ENCODE results near the gene NUP214. TPM values are rescaled to one million over a fixed set of nuclear protein-coding genes. Genes with fewer than 3 reads are reported as not detected.

The NUP214 gene
- total RNA-seq, 1 donor, result 16.4 TPM

DNA sequence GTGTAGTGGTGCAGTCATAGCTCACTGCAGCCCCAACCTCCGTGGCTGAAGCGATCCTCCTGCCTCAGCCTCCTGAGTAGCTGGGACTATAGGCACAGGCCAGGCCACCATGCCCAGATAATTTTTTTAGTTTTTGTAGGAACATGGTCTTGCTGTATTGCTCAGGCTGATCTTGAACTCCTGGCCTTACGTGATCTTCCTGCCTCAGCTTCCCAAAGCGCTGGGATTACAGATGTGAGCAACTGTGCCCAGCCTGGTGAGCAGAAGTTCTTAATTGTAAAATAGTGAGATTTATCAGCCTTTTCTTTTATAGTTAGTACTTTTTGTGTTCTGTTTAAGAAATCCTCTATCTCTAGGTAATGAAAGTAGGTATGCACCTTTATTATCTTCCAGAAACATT is 42.5 kb downstream of the NUP214 start:
- DNase-seq (ENCODE audit: low read depth), result no peak
- TF ChIP-seq, protein P1, sequence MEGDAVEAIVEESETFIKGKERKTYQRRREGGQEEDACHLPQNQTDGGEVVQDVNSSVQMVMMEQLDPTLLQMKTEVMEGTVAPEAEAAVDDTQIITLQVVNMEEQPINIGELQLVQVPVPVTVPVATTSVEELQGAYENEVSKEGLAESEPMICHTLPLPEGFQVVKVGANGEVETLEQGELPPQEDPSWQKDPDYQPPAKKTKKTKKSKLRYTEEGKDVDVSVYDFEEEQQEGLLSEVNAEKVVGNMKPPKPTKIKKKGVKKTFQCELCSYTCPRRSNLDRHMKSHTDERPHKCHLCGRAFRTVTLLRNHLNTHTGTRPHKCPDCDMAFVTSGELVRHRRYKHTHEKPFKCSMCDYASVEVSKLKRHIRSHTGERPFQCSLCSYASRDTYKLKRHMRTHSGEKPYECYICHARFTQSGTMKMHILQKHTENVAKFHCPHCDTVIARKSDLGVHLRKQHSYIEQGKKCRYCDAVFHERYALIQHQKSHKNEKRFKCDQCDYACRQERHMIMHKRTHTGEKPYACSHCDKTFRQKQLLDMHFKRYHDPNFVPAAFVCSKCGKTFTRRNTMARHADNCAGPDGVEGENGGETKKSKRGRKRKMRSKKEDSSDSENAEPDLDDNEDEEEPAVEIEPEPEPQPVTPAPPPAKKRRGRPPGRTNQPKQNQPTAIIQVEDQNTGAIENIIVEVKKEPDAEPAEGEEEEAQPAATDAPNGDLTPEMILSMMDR (IDR thresholded peaks at IDR 0.05; ENCODE audit: insufficient read depth, low read depth, low read length), result no peak
- no peak overlapping the region for H3K4me3 ChIP-seq (ENCODE audit: low read depth, low read length)

DNA sequence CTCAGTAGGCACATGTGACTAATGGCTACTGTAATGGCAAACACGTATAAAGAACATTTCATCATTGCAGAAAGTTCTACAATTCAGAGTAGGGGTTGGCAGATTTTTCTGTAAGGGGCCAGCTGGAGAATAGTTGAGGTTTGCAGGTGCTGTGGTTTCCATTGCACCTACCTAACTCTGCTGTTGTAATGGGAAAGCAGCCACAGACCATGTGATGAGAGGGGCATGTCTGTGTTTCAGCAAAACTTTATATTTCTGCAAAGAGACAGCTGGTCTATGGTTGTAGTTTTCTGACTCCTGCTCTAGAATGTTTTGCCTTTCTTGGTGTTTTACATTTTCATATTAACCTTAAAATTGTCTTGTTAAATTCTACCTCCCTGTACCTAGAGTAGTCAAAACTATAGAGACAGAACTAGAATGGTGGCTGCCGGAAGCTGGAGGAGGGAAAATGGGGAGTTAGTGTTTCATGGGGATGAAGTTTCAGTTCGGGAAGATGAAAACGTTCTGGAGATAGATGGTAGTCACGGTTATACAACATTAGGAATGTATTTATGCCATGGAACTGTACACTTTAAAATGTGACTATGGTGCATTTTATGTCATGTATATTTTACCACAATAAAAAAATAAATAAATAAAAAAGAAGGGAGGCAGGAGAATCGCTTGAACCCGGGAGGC is 44.3 kb downstream of the NUP214 start:
- TF ChIP-seq, protein P1 (IDR thresholded peaks at IDR 0.05; ENCODE audit: insufficient read depth, low read depth, low read length), result no peak
- H3K4me3 ChIP-seq (ENCODE audit: low read depth, low read length), result no peak overlapping the region
- no peak for DNase-seq (ENCODE audit: low read depth)

DNA sequence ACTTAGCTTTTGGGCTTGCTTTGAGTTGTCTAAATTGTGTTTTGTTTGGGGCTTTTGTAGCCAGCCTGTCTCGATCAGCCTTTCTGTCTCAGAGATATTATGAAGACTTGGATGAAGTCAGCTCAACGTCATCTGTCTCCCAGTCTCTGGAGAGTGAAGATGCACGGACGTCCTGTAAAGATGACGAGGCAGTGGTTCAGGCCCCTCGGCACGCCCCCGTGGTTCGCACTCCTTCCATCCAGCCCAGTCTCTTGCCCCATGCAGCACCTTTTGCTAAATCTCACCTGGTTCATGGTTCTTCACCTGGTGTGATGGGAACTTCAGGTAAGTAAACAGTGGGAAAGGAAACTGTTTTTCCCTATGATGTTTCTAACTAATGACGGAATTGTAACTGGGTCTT is 48.6 kb downstream of the NUP214 start:
- TF ChIP-seq, protein P1 (IDR thresholded peaks at IDR 0.05; ENCODE audit: insufficient read depth, low read depth, low read length), result no peak
- H3K4me3 ChIP-seq (ENCODE audit: low read depth, low read length), result no peak overlapping the region
- DNase-seq (ENCODE audit: low read depth), result no peak

DNA sequence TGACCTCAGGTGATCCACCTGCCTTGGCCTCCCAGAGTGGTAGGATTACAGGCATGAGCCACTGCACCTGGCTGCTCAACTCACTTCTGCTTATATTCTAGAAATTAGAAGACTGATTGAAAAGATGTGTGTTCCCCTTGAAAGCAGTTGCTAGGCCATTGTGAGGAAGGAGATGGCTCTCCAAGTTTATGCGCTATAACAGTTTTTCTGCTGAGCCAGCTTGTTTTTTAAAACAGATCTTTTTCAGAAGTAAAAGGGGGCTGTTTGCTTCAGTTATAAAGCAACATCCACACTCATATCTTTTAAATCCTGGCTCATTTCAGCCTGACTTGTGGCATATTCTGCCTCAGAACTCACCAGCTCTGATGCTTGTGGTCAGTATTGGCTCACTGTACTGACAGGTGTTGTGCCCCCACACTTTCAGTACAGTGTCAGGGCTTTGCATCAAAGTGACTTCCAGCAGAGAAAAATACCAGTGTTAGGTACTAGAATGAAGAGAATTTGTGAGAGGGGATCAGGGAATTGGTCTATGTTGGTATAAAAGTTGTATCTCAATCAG is 49.4 kb downstream of the NUP214 start:
- TF ChIP-seq, protein P1 (IDR thresholded peaks at IDR 0.05; ENCODE audit: insufficient read depth, low read depth, low read length), result no peak
- no peak overlapping the region for H3K4me3 ChIP-seq (ENCODE audit: low read depth, low read length)
- DNase-seq (ENCODE audit: low read depth), result no peak

DNA sequence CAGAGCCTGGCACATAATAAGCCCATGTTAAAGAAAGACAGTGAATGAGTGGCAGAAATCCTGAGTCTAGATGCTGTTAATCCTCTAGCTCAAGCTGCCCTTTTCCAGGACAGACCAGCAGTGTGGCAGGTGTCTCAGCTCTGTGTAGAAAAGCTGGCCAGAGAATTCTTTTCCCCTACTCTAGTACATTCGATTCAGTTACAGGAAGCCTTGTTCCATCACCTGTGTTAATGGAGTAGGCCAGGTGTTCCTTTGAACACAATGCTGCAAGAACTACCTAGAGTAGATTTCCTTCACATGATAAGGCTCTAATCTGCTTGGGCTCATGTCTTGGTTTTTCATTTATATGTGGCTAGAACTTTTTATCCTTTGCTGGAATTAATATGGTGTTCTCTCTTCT is 52.5 kb downstream of the NUP214 start:
- TF ChIP-seq, protein P1 (IDR thresholded peaks at IDR 0.05; ENCODE audit: insufficient read depth, low read depth, low read length), result no peak
- DNase-seq (ENCODE audit: low read depth), result no peak
- no peak overlapping the region for H3K4me3 ChIP-seq (ENCODE audit: low read depth, low read length)

DNA sequence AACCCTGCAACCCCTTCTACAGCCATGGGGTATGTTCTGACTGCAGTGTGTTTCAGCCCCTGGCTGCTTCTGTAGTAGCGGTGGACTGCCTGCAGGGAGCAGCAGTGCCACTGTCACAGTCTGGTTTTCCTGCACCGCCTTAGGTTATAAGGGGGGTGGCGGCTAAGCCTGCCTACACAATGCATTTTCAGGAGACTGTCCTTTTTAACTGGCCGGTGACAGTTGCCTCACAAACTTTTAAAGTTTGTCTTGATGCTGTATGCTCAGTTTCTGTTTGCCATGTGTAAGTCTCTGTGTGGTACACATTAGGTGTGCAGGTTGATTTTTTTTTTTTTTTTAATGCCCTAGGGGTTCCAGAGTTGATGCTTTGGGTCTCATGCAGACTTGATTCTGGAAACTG is 53.0 kb downstream of the NUP214 start:
- H3K4me3 ChIP-seq (ENCODE audit: low read depth, low read length), result no peak overlapping the region
- TF ChIP-seq, protein P1 (IDR thresholded peaks at IDR 0.05; ENCODE audit: insufficient read depth, low read depth, low read length), result peak; percentile 99
- DNase-seq (ENCODE audit: low read depth), result peak; percentile 75

DNA sequence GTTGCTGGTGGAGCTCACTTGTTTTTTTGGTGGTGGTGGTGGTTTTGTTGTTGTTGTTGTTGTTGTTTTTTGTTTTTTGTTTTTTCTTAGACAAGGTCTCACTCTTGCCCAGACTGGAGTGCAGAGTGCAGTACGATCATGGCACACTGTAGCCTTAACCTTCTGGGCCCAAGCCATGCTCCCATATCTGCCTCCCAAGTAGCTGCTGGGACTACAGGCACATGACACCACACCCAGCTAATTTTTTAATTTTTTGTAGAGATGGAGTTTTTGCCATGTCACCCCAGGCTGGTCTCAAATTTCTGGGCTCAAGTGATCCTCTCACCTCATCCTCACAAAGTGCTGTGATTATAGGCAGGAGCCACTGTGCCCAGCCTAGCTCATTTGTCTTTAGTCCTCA is 53.5 kb downstream of the NUP214 start:
- H3K4me3 ChIP-seq (ENCODE audit: low read depth, low read length), result no peak overlapping the region
- TF ChIP-seq, protein P1 (IDR thresholded peaks at IDR 0.05; ENCODE audit: insufficient read depth, low read depth, low read length), result no peak
- DNase-seq (ENCODE audit: low read depth), result no peak
